ENCODE results near the gene ARSG.
A peak's percentile ranks its signal among the peaks of the same experiment; 100 is the strongest.
"Not testable (repeated sequence)": the region's sequence is repeated elsewhere in the genome, so short reads cannot be mapped to it uniquely, and the experiment has no call there.

The ARSG gene

DNA sequence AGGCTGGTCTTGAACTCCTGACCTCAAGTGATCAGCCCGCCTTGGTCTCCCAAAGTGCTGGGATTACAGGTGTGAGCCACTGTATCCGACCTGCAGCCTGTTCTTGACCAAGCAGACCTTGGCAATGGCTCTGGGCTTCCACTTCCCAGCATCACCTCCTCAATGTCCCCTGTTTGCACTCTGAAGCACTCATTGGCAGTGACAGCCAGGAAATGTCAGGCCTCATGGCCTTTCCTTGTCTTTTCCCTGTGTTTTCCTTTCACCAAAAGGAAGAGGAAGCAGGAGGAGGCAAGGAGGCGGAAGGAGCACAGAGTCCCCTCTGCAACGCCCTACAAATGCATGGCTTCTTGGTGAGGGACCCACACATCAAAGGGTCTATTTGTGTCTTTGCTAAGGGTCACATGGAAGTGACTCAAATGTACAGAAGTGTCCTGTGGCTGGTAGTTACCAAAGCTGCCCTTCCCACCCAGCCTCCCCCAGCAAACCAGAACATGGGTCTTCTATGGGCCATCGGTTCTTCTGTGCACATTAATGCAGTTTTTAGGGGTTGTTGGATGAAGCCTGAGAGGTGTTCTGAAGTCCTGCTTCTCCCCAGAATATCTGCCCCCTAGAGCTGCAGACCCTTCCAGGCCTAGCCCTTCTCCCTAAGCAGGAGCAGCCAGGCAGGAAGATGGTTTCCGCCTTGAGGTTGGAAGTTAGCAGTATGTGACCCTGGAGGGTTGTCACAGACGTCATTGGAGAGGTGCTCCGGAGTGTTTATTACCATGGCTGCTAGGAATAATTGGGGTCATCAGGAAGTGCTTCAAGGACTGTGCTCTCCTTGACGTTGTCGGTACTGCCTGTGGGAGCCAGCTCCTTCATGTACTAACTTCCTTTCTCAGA lies 105.2 kb downstream of the ARSG start:
- no peak for DNase-seq (ENCODE audit: low read depth in 2 of 2)

DNA sequence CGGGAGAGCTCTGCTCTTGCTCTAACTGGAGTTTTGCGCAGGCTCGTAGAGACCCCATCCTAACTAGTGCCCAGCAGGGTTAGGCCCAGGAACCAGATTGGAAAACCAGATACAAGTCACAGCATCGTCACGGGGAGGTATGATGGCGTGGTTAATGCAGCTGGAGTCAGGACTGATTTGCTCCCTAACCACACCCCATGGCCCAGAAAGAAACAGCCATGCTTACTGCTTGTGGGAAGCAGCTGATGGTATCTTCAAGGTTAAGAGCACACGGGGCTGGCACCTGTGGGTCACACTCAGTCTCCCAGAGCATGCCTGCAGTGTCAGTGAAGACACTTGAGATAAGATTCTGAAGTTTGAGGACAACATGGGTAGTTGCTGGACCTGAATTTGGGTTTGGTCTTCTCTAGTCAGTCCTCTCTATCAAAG lies 105.8 kb downstream of the ARSG start:
- no peak for DNase-seq (ENCODE audit: low read depth in 2 of 2)

DNA sequence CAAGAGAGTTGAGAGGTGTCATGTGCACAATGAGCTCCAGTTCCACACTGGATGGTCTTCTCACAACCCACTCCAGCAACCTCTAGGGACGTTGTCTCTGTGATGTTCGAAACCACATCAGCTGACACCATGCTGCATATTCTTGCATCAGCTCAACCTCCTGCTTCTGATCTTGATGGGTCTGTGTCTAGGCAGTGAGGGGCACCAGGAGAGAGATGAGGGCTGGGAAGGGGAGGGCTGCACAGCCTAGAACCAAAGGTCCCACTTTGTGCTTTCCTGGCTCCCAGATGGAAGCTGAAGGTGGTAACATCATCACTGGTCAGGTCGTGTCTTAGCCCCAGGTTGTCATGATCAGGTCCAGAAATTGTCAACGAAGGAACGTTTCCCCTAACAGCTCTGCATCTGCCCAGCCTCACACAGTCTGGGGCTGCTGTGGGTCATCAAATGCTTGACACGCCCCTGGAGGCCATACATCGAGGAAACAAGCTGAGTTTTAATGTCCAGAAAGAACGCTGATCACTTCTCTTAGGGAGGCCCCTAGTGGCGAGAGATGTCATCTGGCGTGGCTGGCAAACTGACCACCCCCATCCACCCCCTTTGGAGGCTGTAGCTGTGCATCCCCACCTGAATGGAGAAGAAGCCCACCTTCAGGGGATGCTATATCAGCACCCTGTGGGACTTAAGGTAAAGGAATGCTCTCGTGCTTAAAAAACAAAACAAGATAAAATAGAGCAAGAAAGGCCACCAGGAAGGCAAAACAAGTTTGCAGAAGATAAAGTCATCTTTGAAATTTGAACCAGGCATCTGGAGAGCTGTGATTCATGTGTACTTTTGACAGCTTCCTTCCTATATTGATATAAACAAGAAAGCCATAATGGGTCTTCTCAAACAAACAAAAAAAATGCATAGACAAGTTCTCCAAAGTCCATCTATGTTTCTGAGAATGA lies 107.7 kb downstream of the ARSG start:
- peak; percentile 22 to 24 for DNase-seq (ENCODE audit: low read depth in 2 of 2)

DNA sequence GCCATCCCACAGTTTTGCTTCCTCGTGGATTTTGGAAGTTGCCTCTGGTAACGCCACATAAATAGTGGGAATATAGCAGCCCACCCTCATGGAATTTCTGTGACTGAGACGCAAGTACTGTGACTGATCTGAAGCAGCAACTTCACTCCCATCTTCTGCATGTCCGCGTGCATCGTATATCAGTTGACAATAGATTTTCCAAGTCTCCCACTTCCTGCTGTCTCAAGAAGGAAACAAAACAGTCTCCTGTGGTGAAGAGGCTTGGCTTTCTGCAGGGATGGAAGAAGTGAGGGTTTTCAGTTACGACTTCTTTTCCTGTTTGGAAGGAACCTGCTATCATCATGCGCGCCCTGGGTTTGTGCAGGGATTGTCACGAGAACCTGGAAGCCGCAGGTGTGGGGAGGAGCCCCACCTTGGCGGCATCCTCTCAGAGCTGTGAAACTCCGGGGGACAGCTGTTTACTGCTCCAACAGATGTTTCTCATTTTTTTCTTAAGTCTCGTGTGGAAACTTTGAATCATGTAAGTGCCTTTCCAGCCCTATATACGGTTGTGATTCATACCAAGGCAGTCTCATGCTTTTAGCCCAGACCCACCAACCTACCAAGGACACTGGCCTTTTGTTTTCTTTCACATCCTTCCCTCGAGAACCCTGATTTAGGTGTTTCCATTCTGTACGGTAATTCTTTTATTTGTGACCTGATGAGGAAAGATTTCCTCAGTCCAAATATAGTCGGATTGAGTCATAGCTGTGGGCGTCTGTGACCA lies 108.5 kb downstream of the ARSG start:
- peak in 1 of 2 donors; percentile 21 for DNase-seq (ENCODE audit: low read depth in 2 of 2)

DNA sequence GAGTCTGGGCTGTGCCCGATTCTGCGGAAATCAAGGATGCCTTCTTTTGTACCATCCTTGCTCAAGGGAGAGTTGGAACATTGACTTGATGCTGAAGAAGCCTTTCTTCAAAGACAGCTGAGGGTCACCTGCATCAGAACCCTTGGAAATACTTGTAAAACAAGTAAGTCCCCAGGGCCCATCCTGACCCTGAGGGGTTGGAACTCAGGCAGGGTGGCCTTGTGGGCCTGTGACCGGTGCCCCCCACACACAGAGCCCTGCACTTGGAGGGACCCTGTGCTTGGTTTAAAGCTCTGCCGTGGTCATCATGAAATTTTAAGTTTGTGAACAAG lies 109.1 kb downstream of the ARSG start:
- DNase-seq (ENCODE audit: low read depth in 2 of 2), result no peak

DNA sequence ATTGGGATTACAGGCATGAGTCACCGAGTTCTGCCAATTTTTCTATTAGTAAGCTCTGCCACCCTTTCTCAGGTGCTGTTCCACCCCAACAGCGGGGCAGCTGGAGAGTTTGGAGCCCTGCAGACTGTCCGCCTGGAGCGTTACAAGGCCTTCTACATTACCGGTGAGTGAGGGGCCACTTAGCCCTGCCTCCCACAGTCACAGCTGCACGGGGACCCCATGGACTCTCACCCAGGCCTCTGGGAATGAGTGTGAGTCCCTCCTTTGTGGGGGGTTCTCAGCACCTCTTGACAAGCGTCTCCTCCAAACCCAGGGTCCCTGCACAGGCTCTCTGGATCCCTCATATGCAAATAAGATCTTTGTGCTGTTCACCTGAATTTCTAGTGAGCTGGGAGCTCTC lies 110.0 kb downstream of the ARSG start:
- no peak for DNase-seq (ENCODE audit: low read depth in 2 of 2)

DNA sequence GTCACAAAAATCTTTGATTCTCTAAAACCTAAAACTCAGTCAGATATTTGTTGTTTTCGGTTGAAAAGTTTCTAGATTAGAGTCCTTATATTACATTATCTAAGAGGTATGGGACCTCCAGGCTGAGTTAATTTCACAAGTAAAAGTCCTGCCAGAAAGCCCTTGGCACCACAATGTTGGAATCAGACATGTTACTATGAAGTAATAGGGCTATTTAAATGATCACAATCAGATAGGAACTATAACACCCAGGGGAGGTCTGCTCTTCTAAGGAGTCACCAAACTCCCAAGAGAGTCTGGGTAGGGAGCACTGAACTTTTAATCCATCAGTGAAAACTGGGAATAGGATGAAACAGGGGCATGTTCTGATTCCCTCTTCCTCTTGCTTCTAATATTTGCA lies 111.8 kb downstream of the ARSG start:
- DNase-seq (ENCODE audit: low read depth in 2 of 2), result no peak

DNA sequence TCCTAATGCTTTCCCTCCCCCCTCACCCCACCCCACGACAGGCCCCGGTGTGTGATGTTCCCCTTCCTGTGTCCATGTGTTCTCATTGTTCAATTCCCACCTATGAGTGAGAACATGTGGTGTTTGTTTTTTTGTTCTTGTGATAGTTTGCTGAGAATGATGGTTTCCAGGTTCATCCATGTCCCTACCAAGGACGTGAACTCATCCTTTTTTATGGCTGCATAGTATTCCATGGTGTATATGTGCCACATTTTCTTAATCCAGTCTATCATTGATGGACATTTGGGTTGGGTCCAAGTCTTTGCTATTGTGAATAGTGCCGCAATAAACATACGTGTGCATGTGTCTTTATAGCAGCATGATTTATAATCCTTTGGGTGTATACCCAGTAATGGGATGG lies 112.5 kb downstream of the ARSG start:
- not testable (repeated sequence) for DNase-seq (ENCODE audit: low read depth in 2 of 2)

DNA sequence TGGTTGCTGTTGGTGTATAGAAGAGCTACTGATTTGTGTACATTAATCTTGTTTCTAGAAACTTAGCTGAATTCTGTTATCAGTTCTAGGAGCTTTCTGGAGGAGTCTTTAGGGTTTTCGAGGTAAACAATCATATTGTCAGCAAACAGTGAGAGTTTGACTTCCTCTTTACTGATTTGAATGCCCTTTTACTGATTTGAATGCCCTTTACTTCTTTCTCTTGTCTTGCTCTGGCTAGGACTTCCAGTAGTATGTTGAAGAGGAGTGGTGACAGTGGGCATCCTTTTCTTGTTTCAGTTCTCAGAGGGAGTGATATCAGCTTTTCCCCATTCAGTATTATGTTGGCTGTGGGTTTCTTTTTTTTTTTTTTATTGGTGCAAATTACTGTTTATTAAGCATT lies 116.4 kb downstream of the ARSG start:
- DNase-seq (ENCODE audit: low read depth in 2 of 2), result not testable (repeated sequence)

DNA sequence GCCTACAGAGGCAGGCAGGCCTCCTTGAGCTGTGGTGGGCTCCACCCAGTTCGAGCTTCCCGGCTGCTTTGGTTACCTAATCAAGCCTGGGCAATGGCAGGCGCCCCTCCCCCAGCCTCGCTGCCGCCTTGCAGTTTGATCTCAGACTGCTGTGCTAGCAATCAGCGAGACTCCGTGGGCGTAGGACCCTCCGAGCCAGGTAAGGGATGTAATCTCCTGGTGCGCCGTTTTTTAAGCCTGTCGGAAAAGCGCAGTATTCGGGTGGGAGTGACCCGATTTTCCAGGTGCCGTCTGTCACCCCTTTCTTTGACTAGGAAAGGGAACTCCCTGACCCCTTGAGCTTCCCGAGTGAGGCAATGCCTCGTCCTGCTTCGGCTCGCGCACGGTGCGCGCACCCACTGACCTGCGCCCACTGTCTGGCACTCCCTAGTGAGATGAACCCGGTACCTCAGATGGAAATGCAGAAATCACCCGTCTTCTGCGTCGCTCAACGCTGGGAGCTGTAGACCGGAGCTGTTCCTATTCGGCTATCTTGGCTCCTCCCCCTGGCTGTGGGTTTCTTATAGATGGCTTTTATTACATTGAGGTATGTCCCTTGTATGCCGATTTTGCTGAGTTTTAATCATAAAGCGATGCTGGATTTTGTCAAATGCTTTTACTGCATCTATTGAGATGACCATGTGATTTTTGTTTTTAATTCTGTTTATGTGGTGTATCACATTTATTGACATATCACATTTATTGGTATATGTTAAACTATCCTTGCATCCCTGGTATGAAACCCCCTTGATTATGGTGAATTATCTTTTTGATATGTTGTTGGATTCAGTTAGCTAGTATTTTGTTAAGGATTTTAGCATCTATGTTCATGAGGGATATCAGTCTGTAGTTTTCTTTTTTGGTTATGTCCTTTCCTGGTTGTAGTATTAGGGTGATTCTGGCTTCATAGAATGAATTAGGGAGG lies 122.6 kb downstream of the ARSG start:
- peak; percentile 40 to 51 for DNase-seq (ENCODE audit: low read depth in 2 of 2)

DNA sequence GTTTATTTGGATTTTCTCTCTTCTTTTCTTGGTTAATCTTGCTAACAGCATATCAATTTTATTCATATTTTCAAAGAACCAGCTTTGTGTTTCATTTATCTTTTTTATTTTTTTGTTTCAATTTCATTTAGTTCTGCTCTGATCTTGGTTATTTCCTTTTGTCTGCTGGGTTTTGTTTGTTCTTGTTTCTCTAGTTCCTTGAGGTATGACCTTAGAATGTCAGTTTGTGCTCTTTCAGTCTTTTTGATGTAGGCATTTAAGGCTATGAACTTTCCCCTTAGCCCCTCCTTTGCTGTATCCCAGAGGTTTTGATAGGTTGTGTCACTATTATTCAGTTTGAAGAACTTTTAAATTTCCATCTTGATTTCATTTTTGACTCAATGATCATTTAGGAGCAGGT lies 123.6 kb downstream of the ARSG start:
- not testable (repeated sequence) for DNase-seq (ENCODE audit: low read depth in 2 of 2)

DNA sequence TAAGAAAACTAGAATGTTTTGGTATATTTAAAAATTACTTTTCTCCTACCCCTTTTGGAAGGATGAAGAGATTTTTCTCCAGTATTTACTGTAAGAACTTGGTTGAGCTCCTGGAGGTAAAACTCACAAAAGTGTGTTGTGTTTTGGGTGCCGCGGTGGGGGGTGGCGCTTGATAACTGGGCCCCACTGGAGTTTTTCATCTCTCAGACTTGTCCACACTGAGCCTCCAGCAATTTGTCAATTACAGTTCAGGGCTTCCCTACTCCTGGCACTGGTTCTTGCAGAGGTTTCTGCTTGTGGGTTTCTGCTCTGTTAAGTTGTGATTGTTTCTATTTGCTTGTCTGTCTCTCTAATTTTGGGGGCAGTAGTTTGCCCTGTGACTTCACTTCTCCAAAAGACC lies 126.0 kb downstream of the ARSG start:
- no peak for DNase-seq (ENCODE audit: low read depth in 2 of 2)

DNA sequence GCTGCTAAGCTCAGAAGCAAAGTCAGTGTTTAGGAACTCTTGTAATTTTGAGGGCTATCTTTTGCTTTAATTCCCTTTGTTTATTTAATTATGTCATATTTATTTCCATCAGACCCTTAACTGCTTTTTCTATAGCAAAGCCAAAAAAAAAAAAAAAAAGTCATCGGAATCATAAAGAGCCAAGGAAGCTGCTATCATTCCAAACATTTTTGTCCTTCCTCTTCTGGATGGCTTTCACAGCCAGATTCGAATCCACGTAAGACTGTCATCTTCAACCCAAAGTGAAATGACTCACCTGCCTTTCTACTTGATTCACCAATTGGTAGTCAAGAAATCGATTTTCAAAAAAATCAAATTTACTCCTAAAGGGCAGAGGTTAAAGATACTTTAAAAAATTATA lies 127.6 kb downstream of the ARSG start:
- DNase-seq (ENCODE audit: low read depth in 2 of 2), result no peak

DNA sequence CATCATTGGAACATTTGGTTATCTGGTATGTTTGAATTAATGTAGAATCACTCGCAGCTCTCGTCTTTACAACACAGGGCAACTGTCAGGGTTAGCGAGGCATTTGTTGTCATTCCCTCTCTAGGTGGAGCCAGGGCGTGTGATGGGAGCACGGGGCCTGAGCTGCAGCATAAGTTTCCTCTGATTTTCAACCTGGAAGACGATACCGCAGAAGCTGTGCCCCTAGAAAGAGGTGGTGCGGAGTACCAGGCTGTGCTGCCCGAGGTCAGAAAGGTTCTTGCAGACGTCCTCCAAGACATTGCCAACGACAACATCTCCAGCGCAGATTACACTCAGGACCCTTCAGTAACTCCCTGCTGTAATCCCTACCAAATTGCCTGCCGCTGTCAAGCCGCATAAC lies 128.8 kb downstream of the ARSG start:
- no peak for DNase-seq (ENCODE audit: low read depth in 2 of 2)

DNA sequence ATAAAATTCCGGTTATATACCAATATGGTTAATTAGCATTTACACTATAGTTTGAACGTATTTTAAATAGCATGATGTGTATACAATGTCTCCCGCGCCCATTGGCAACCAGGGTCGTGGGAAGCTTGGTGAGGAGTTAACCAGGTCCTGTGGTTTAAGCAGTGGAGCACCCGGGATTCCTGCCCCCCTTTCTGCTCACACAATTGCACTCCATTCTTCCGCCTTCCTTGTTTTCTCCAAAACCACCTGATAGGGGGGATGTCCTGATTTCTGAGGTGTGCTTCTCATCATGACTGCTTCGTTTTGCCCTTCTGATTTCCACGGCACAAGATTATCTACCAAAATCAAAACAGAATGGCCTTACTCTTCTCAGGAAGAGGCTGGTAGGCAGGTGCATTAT lies 130.2 kb downstream of the ARSG start:
- no peak for DNase-seq (ENCODE audit: low read depth in 2 of 2)

DNA sequence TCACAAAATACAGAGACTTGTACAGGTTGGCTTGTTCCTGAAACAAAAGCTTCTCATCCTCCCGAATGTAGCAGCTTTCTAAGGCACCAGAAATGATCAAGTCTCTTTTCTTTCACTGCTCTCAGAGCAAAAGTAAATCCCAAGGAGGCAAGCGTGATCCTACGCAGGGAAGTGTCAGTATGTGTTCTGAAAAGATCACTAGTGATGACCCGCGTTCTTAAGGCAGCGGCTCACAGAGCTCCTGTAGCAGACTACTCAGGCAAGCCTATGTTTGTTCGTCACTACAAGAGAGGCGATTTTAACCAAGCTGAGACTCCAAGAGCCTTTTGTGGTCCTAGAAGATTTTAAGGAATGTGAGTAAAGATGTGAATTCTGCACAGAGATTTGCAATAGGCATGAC lies 131.5 kb downstream of the ARSG start:
- no peak for DNase-seq (ENCODE audit: low read depth in 2 of 2)

DNA sequence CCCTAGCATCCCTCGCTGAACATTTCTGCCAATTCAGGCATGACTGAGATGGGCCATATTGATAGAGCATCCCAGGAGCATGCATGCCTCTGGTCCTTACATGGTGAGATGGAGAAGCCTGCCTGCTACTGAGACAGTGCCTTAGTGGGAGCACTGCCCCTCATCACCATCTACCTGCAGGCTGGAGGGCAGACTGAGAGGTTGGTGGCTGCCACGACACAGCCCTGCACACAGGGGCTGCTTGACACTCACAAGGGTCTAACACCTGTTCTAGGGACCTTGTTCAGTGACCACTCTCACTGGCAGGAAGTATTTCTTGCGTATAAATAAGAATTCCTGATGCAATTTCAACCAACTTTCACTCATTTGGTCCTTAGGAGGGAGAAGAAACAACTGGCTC lies 132.0 kb downstream of the ARSG start:
- DNase-seq (ENCODE audit: low read depth in 2 of 2), result no peak

DNA sequence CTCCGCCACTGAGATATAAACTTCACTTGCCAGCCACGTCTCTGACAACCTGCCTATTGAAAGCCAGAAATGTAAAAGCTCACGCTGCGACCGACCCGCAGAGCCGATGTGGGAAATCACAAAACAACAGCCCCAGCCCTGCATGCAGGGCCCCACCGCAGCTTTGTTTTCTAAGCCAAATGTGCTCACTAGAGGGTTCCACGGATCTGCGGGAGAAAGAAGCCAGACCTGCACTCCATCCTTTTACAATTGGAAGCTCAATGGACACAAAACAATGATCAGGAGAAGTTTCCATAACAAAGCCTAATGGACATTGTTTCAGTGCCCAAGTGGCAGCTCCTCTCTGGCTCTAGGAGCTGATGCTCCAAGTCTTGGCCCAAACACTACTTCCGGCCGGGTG lies 132.9 kb downstream of the ARSG start:
- no peak for DNase-seq (ENCODE audit: low read depth in 2 of 2)

DNA sequence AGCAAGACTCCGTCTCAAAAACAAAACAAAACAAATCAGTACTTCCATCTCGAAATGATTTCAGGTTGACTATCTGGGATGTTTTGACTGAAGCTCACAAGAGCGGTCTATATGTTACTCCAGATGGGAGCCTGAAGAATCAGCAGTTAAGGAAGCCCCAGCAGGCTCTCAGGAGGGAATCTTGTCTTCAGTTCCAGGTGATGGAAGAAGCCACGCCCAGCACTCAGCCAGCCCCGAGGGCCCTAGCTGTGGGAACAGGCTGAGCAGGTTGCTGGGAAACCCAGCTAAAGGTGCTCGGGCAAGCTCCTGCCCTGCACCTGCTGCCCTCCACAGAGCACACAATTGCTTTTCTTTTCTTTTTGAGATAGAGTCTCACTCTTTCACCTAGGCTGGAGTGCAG lies 133.6 kb downstream of the ARSG start:
- DNase-seq (ENCODE audit: low read depth in 2 of 2), result no peak

DNA sequence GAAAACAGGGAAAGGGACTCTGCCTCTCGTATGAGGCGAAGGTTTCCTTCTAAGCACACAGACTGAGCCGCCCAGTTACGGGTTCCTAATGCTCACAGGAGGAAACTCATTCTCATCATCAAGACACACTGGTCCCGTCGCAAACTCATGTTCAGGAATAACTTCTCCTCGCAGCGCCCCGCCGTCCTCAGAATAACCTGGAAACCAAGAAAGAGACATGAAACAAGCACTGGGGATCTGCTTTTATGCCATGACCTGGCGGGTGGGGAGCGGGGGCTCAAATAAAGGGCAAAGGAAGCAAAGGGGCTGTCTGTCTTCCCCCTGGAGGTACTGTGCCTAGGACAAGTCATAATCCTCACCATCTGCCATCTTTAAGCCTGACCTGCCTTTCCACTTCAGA lies 134.7 kb downstream of the ARSG start:
- DNase-seq (ENCODE audit: low read depth in 2 of 2), result no peak

DNA sequence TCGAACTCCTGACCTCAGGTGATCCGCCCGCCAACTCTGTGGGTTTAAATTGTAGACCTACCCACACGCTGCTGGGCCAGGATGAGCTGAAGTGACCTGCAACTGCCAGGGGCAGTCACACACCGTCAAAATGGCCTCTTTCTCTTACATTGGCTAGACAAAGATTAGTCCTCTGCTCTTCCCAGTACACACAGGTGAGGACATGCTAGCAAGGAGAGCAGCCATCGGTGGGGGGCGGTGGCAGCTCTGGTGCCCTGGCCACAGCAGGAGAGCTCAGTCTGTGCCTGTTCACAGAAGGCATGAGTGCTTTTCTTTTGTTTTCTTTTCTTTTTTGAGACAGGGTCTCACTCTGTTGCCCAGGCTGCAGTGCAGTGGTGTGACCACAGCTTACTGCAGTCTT lies 136.3 kb downstream of the ARSG start:
- DNase-seq (ENCODE audit: low read depth in 2 of 2), result no peak

All from stimulated activated CD8-positive, alpha-beta memory T cell treated with anti-CD3 and anti-CD28 coated beads, Interleukin-15, amount 100 ng/mL, for 48 hours (primary cell).